Tibial nerve (tissue), 4 donors: ENCODE measurements around the gene IGLL5. TPM values are rescaled to one million over a fixed set of nuclear protein-coding genes. Genes with fewer than 3 reads are reported as not detected.
"Not testable (repeated sequence)": the region's sequence is repeated elsewhere in the genome, so short reads cannot be mapped to it uniquely, and the experiment has no call there.

ENCODE experiments used
- DNase-seq, 2 donors: peaks; one replicate each; pipeline ENCODE4 v3.0.0-alpha.2; 2019; ENCODE audit warnings: low spot score in 2 of 2
- H3K27ac ChIP-seq, 4 donors: fragments of 200-600 bp; sonication (generic) in 3 of 4; one replicate each; pipeline ENCODE4 v1.5.1; 2017 to 2019; ENCODE audit warnings: mild to moderate bottlenecking in 1 of 4
- H3K27me3 ChIP-seq, 2 donors: fragments of 200-600 bp; sonication (generic) in 1 of 2; one replicate each; pipeline versions ENCODE4 v1.5.1 to v1.6.0; 2017 to 2019
- H3K36me3 ChIP-seq, 3 donors: fragments of 200-600 bp; sonication (generic); one replicate each; pipeline ENCODE4 v1.5.1; 2018 to 2019
- H3K4me1 ChIP-seq, 4 donors: fragments of 200-600 bp; sonication (generic) in 3 of 4; one replicate each; pipeline ENCODE4 v1.5.1; 2017 to 2019
- H3K4me3 ChIP-seq, 4 donors: fragments of 200-600 bp; sonication (generic) in 3 of 4; one replicate each; pipeline ENCODE4 v1.5.1; 2017 to 2019; ENCODE audit warnings: mild to moderate bottlenecking in 1 of 4, moderate library complexity in 1 of 4
- H3K9me3 ChIP-seq, 4 donors: fragments of 200-600 bp; sonication (generic) in 3 of 4; one replicate each; pipeline ENCODE4 v1.5.1; 2017 to 2019
- EP300 ChIP-seq, 2 donors: sonication (generic); formaldehyde crosslinking; IDR thresholded peaks; one replicate each; pipeline ENCODE4 v1.6.1; 2017; ENCODE audit warnings: antibody characterized with exemption in 2 of 2, mild to moderate bottlenecking in 1 of 2
- POLR2A ChIP-seq, 2 donors: fragments of 450-650 bp; IDR thresholded peaks; one replicate each; pipeline ENCODE4 v1.6.1; 2017; ENCODE audit warnings: antibody characterized with exemption in 2 of 2, mild to moderate bottlenecking in 2 of 2, moderate library complexity in 2 of 2
- WGBS, 2 donors: methylation state at CpG; one replicate each; pipeline ENCODE4 v1.1.5; 2018; 5-methylcytosine and 5-hydroxymethylcytosine counted together
- total RNA-seq, 4 donors: library from RNA; depleted of rRNA; stranded (reverse); fragments of >200 nt; gene quantifications; one replicate each; pipeline ENCODE4 v1.1.0, GENCODE V29; 2016
- TF ChIP-seq, protein P1 (sequence below), 5 experiments: fragments of 200-600 bp in 3 of 5; fragments of 450-650 bp in 2 of 5; sonication (generic) in 3 of 5; IDR thresholded peaks; one replicate each; pipeline ENCODE4 v1.5.1; 2016 to 2019; ENCODE audit warnings: antibody characterized with exemption in 5 of 5, mild to moderate bottlenecking in 3 of 5, moderate library complexity in 2 of 5

Gene IGLL5
- total RNA-seq, 4 donors from 2014 or later, result 0.66 to 2.7 (median 2.1) TPM; not detected in 1

DNA sequence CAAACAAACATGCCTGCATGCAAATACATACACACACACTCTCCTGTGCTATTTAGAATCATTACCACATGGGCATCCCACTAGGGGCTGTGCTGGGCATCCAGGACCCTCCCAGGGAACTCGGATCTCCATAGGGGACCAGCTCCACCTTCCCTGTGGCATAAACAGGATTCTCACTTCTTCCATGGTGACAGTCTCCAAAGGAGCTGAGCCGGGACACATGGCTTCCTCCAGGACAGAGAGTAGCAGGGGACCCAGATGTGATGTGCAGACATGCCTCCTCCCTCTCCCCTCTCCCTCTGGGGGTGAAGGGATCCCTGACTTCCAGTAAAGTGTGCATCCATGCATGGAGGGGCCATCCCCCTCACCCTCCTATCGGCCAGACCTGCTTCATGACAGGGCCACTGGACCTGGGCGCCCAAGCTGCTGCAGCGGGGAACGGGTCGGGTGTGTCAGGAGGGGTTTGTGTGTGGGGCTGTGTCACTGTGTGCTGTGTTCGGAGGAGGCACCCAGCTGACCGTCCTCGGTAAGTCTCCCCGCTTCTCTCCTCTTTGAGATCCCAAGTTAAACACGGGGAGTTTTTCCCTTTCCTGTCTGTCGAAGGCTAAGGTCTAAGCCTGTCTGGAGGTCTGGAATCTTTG is 33.4 kb downstream of the IGLL5 start:
- no peaks in the 10 kb centered on the region for H3K4me1 ChIP-seq
- 67 to 83% methylated on average over 7 to 13 of the region's 13 CpGs for WGBS, 2 donors
- no peak overlapping the region for H3K4me3 ChIP-seq
- TF ChIP-seq, protein P1, sequence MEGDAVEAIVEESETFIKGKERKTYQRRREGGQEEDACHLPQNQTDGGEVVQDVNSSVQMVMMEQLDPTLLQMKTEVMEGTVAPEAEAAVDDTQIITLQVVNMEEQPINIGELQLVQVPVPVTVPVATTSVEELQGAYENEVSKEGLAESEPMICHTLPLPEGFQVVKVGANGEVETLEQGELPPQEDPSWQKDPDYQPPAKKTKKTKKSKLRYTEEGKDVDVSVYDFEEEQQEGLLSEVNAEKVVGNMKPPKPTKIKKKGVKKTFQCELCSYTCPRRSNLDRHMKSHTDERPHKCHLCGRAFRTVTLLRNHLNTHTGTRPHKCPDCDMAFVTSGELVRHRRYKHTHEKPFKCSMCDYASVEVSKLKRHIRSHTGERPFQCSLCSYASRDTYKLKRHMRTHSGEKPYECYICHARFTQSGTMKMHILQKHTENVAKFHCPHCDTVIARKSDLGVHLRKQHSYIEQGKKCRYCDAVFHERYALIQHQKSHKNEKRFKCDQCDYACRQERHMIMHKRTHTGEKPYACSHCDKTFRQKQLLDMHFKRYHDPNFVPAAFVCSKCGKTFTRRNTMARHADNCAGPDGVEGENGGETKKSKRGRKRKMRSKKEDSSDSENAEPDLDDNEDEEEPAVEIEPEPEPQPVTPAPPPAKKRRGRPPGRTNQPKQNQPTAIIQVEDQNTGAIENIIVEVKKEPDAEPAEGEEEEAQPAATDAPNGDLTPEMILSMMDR (IDR thresholded peaks at IDR 0.05), result no peak
- TF ChIP-seq POLR2A (IDR thresholded peaks at IDR 0.05) (no peak), EP300 (IDR thresholded peaks at IDR 0.05) (no peak)
- no peaks in the 10 kb centered on the region for H3K9me3 ChIP-seq
- no peaks in the 10 kb centered on the region for H3K27me3 ChIP-seq
- no peaks in the 10 kb centered on the region for H3K36me3 ChIP-seq
- H3K27ac ChIP-seq, result no peak overlapping the region
- no peak for DNase-seq

DNA sequence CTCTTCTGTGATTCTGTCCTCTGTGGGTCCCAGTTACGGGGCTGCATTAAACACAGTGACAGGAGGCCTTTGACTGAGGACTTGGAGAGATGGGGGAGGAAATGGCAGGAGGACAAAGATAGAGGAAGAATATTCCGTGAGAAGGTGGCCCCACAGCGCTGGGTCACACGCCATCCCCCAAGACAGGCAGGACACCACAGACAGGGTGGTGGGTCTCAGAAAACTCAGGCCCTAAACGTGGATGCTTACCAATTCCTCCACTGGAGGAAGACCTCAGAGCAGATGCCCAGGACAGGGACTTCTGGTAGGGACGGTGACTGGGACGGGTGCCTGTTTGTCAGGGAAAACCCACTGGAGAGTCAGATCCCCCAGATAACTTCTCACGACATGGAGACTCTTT is 34.0 kb downstream of the IGLL5 start:
- 72 to 77% methylated on average over 8 of the region's 8 CpGs for WGBS, 2 donors
- Histone ChIP-seq H3K4me1 (no peaks in the 10 kb centered on the region), H3K4me3 (no peak overlapping the region), H3K27ac (no peak overlapping the region), H3K36me3 (no peaks in the 10 kb centered on the region), H3K27me3 (no peaks in the 10 kb centered on the region), H3K9me3 (no peaks in the 10 kb centered on the region)
- no peak for TF ChIP-seq POLR2A (IDR thresholded peaks at IDR 0.05)
- TF ChIP-seq, protein P1 (IDR thresholded peaks at IDR 0.05), result no peak
- no peak for TF ChIP-seq EP300 (IDR thresholded peaks at IDR 0.05)
- no peak for DNase-seq

GRCh38 chr22:22922092-22922953 is 34.7 kb downstream of the IGLL5 start:
- not testable (repeated sequence) for H3K27me3 ChIP-seq, H3K4me1 ChIP-seq, H3K4me3 ChIP-seq, H3K27ac ChIP-seq, H3K36me3 ChIP-seq, H3K9me3 ChIP-seq, DNase-seq
- WGBS, 2 donors, result 81 to 88% methylated on average over 14 to 16 of the region's 16 CpGs

DNA sequence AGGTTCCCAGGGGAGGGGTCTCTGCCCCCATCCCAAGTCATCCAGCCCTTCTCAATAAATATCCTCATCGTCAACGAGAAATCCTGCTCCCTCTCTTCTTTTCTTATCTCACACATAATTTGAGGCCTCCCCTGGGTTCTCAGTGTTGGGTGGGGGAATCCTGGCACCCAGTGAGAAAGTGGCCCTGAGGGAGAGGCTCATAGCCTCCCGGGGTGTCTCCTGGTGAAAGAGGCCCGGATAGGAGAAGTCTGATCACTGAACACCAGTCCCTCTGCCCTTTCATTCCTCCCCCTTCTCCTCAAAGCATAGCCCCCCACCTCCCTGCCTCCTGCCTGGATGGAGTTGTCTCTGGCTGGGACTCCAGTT is 35.3 kb downstream of the IGLL5 start:
- no peak overlapping the region for H3K4me3 ChIP-seq
- no peak for DNase-seq
- H3K27me3 ChIP-seq, result no peaks in the 10 kb centered on the region
- H3K4me1 ChIP-seq, result no peaks in the 10 kb centered on the region
- TF ChIP-seq, protein P1 (IDR thresholded peaks at IDR 0.05), result no peak
- TF ChIP-seq EP300 (IDR thresholded peaks at IDR 0.05) (no peak), POLR2A (IDR thresholded peaks at IDR 0.05) (no peak)
- 72 to 74% methylated on average over 4 of the region's 4 CpGs for WGBS, 2 donors
- H3K9me3 ChIP-seq, result no peaks in the 10 kb centered on the region
- H3K36me3 ChIP-seq, result no peaks in the 10 kb centered on the region
- no peak overlapping the region for H3K27ac ChIP-seq

DNA sequence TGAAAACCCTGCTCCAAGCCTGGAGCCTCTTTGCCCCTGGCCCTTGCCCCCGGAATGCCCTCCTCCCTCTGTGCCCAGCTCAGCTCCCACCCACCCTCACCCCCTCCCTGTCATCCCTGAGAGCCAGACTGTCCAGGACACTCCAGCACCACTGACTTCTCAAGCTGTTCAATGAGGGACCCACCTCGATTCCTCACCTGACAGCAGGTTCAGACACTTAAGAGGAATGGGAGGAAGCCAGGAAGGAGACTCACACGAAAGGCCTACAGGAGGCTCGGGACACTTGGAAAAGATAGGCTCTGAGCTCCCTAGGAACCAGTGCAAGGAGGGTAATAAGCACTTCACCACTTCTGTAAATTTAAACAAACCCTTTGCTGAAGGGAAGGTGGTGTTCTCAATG is 35.8 kb downstream of the IGLL5 start:
- Histone ChIP-seq H3K4me3 (no peak overlapping the region), H3K27me3 (no peaks in the 10 kb centered on the region), H3K36me3 (no peaks in the 10 kb centered on the region), H3K9me3 (no peaks in the 10 kb centered on the region), H3K4me1 (peaks cover 0 to 2% (median 0%) of the 10 kb centered on the region in 4 donors), H3K27ac (no peak overlapping the region)
- no peak for DNase-seq
- TF ChIP-seq, protein P1 (IDR thresholded peaks at IDR 0.05), result no peak
- TF ChIP-seq POLR2A (IDR thresholded peaks at IDR 0.05) (no peak), EP300 (IDR thresholded peaks at IDR 0.05) (no peak)
- 93 to 95% methylated on average over 4 of the region's 4 CpGs for WGBS, 2 donors
